ENCODE data around the gene STAG3. TPM values are rescaled to one million over a fixed set of nuclear protein-coding genes. Genes with fewer than 3 reads are reported as not detected.
A peak's percentile ranks its signal among the peaks of the same experiment; 100 is the strongest.

STAG3 gene
- total and polyA plus RNA-seq, 9 of the 15 experiments (the other 6 are each of a cell fraction or from before 2014, with no cell fraction given) = 0.54 to 2.5 (median 1.7) TPM

DNA sequence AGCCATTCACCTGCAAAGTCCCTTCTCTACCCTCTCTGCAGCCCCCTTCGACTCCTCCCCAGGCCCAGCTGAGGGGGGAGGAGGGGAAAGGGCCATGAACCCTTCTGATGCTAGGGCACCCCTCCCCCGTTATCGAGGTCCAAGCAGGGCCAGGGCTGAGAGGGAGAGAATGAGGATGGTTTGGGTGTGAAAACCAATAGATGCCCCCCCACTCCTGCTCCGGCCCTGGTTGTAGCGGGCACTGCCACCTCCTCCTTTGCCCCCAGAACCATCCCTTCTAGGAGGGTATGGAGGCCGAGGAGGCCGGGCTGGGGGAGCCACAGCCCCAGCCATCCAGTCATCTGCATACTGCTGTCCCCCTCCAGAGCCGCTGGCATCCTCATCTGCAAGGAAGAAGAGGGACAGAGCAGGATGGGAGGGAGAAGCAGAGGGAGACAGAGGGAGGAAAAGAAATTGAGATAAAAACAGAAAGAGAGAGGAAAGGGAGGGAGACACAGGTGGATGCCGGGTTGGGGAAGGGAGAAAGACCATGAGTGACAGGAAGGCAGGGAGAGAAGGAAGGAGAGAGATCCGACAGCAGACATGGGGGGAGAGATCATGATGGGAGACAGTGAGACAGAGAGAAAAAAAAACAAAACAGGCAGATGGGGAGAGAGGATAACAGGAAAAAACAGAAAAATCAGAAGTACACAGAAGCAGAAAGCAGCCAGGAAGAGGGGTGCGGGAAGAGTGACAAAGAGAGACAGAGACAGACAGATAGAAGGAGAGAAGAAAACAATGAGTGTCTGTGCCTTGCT lies 7.4 kb upstream of the STAG3 start (continued):
- TF ChIP-seq JUND (IDR thresholded peaks at IDR 0.05; ENCODE audit: borderline replicate concordance, low read depth, low read length) = no peak
- no peak for TF ChIP-seq JUND (tag; IDR thresholded peaks at IDR 0.05; ENCODE audit: borderline replicate concordance, low read depth, low read length)
- no peak for TF ChIP-seq ZNF431 (CRISPR knock-in tag; IDR thresholded peaks at IDR 0.05)
- no peak for TF ChIP-seq FOSL1 (tag; conservative IDR thresholded peaks at IDR 0.05)
- TF ChIP-seq, protein P1, sequence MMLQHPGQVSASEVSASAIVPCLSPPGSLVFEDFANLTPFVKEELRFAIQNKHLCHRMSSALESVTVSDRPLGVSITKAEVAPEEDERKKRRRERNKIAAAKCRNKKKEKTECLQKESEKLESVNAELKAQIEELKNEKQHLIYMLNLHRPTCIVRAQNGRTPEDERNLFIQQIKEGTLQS (IDR thresholded peaks at IDR 0.05) = no peak
- TF ChIP-seq, protein P1 (CRISPR knock-in tag; conservative IDR thresholded peaks at IDR 0.05) = no peak
- no peak for TF ChIP-seq ZNF639 (CRISPR knock-in tag; conservative IDR thresholded peaks at IDR 0.05 in 1 of 2, IDR thresholded peaks at IDR 0.05 in 1 of 2)
- 0 out of 2 replicates have a peak, but pooled peaks have one; percentile 22 for TF ChIP-seq CC2D1A (IDR thresholded peaks at IDR 0.05)
- no peak for TF ChIP-seq ZNF764 (CRISPR knock-in tag; IDR thresholded peaks at IDR 0.05; ENCODE audit: low read depth)
- no peak for TF ChIP-seq ZNF140 (CRISPR knock-in tag; IDR thresholded peaks at IDR 0.05)
- no peak for TF ChIP-seq ETV1 (tag; conservative IDR thresholded peaks at IDR 0.05; ENCODE audit: low read depth)
- TF ChIP-seq PREB (CRISPR knock-in tag; IDR thresholded peaks at IDR 0.05) = no peak
- no peak for TF ChIP-seq ZNF24 (IDR thresholded peaks at IDR 0.05)
- TF ChIP-seq HDGF (IDR thresholded peaks at IDR 0.05) = peak; percentile 39; the same call in 1 of the 2 replicates
- no peak for TF ChIP-seq ZNF57 (CRISPR knock-in tag; IDR thresholded peaks at IDR 0.05)
- TF ChIP-seq, protein P2, sequence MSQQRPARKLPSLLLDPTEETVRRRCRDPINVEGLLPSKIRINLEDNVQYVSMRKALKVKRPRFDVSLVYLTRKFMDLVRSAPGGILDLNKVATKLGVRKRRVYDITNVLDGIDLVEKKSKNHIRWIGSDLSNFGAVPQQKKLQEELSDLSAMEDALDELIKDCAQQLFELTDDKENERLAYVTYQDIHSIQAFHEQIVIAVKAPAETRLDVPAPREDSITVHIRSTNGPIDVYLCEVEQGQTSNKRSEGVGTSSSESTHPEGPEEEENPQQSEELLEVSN (IDR thresholded peaks at IDR 0.05; ENCODE audit: borderline replicate concordance in 1 of 2, extremely low read depth in 1 of 2, insufficient read depth in 1 of 2, insufficient read length in 1 of 2, low read depth in 1 of 2, low read length in 1 of 2, poor library complexity in 1 of 2, severe bottlenecking in 1 of 2) = no peak
- TF ChIP-seq NCOA2 (IDR thresholded peaks at IDR 0.05; ENCODE audit: partially characterized antibody in 2 of 2) = no peak
- no peak for TF ChIP-seq ZNF124 (CRISPR knock-in tag; IDR thresholded peaks at IDR 0.05)
- no peak for TF ChIP-seq FOXJ3 (CRISPR knock-in tag; IDR thresholded peaks at IDR 0.05)
- TF ChIP-seq BMI1 (IDR thresholded peaks at IDR 0.05; ENCODE audit: low read length) = no peak
- TF ChIP-seq ZSCAN32 (CRISPR knock-in tag; IDR thresholded peaks at IDR 0.05) = no peak

Measured in K562 (cell line).